ENCODE measurements around the gene ASAP2.
"Not testable (repeated sequence)": the region's sequence is repeated elsewhere in the genome, so short reads cannot be mapped to it uniquely, and the experiment has no call there.

ASAP2 gene

GRCh38 chr2:9256147-9256546, 49.5 kb downstream of the ASAP2 start:
- no peak for DNase-seq

- DNase-seq, result no peak
Observed at GRCh38 chr2:9256570-9257043, 50.0 kb downstream of the ASAP2 start.

- DNase-seq, result no peak
Observed at GRCh38 chr2:9258501-9258900, 51.9 kb downstream of the ASAP2 start.

- no peak for DNase-seq
Observed at GRCh38 chr2:9258953-9259399, 52.4 kb downstream of the ASAP2 start.

- no peak for DNase-seq
Observed at GRCh38 chr2:9260464-9260918, 53.9 kb downstream of the ASAP2 start.

GRCh38 chr2:9261231-9261883, 54.7 kb downstream of the ASAP2 start:
- DNase-seq, result no peak

- DNase-seq, result no peak
Observed at GRCh38 chr2:9262671-9263171, 56.1 kb downstream of the ASAP2 start.

- no peak for DNase-seq
Observed at GRCh38 chr2:9263428-9263827, 56.8 kb downstream of the ASAP2 start.

GRCh38 chr2:9264301-9264700, 57.7 kb downstream of the ASAP2 start:
- no peak for DNase-seq

GRCh38 chr2:9266711-9267110, 60.1 kb downstream of the ASAP2 start:
- no peak for DNase-seq

- not testable (repeated sequence) for DNase-seq
Observed at GRCh38 chr2:9267286-9267685, 60.7 kb downstream of the ASAP2 start.

- DNase-seq, result no peak
Observed at GRCh38 chr2:9268301-9269080, 61.9 kb downstream of the ASAP2 start.

GRCh38 chr2:9269295-9269694, 62.7 kb downstream of the ASAP2 start:
- no peak for DNase-seq

- DNase-seq, result no peak
Observed at GRCh38 chr2:9269695-9270360, 63.2 kb downstream of the ASAP2 start.

- DNase-seq, result no peak
Observed at GRCh38 chr2:9271091-9271490, 64.5 kb downstream of the ASAP2 start.

GRCh38 chr2:9271691-9272090, 65.1 kb downstream of the ASAP2 start:
- no peak for DNase-seq

- no peak for DNase-seq
Observed at GRCh38 chr2:9273486-9274130, 67.0 kb downstream of the ASAP2 start.

GRCh38 chr2:9274701-9275343, 68.2 kb downstream of the ASAP2 start:
- no peak for DNase-seq

GRCh38 chr2:9275399-9275798, 68.8 kb downstream of the ASAP2 start:
- no peak for DNase-seq

GRCh38 chr2:9276074-9276473, 69.5 kb downstream of the ASAP2 start:
- no peak for DNase-seq

GRCh38 chr2:9276901-9277451, 70.4 kb downstream of the ASAP2 start:
- no peak for DNase-seq

GRCh38 chr2:9278439-9278838, 71.8 kb downstream of the ASAP2 start:
- no peak for DNase-seq

All from activated gamma-delta T cell treated with Interleukin-2 at 50 U/mL for 16 hours (primary cell).